HepG2 (cell line): ENCODE data around the gene FKBP1A. TPM values are rescaled to one million over a fixed set of nuclear protein-coding genes. Genes with fewer than 3 reads are reported as not detected.

Source experiments
- EED ChIP-seq: sonication (generic); formaldehyde crosslinking; IDR thresholded peaks from 2 replicates; pipeline ENCODE4 v1.5.0; 2020; ENCODE audit warnings: mild to moderate bottlenecking, missing genetic modification reagents
- HHEX ChIP-seq: IDR thresholded peaks from 2 replicates; pipeline ENCODE4 v1.6.1; 2016; ENCODE audit warnings: control low read depth
- NFYB ChIP-seq: sonication (generic); formaldehyde crosslinking; IDR thresholded peaks from 2 replicates; pipeline ENCODE4 v1.4.0; 2020; ENCODE audit warnings: missing genetic modification reagents
- PRPF4 ChIP-seq: fragments of 200-400 bp; formaldehyde crosslinking; IDR thresholded peaks from 2 replicates; pipeline ENCODE4 v1.6.1; 2016; ENCODE audit warnings: low read length, low read depth; ENCODE audit not compliant: poor library complexity, severe bottlenecking
- PTBP1 ChIP-seq: fragments of 200-400 bp; formaldehyde crosslinking; IDR thresholded peaks from 2 replicates; pipeline ENCODE4 v1.6.1; 2018; ENCODE audit warnings: low read length, low read depth; ENCODE audit not compliant: poor library complexity, severe bottlenecking
- SATB2 ChIP-seq: sonication (generic); formaldehyde crosslinking; IDR thresholded peaks from 2 replicates; pipeline ENCODE4 v1.5.0; 2020; ENCODE audit warnings: missing genetic modification reagents
- TCF7L2 ChIP-seq: IDR thresholded peaks from 2 replicates; pipeline ENCODE4 v1.6.1; 2011; ENCODE audit warnings: mild to moderate bottlenecking, low read depth, low read length, moderate library complexity
- WIZ ChIP-seq: sonication (generic); formaldehyde crosslinking; IDR thresholded peaks from 2 replicates; pipeline ENCODE4 v1.5.1; 2020; ENCODE audit warnings: mild to moderate bottlenecking, missing genetic modification reagents
- XBP1 ChIP-seq: sonication (generic); formaldehyde crosslinking; IDR thresholded peaks from 2 replicates; pipeline ENCODE4 v1.5.0; 2020; ENCODE audit warnings: missing genetic modification reagents
- ZBTB4 ChIP-seq: sonication (generic); formaldehyde crosslinking; IDR thresholded peaks from 2 replicates; pipeline ENCODE4 v1.4.0; 2020; ENCODE audit warnings: missing genetic modification reagents, mild to moderate bottlenecking, borderline replicate concordance
- ZBTB8A ChIP-seq: sonication (generic); formaldehyde crosslinking; IDR thresholded peaks from 2 replicates; pipeline ENCODE4 v1.4.0; 2020; ENCODE audit warnings: mild to moderate bottlenecking, low read depth, missing genetic modification reagents, borderline replicate concordance
- ZMYM4 ChIP-seq: sonication (generic); formaldehyde crosslinking; IDR thresholded peaks from 2 replicates; pipeline ENCODE4 v1.8.1; 2023; ENCODE audit warnings: mild to moderate bottlenecking, missing genetic modification reagents
- ZNF138 ChIP-seq: sonication (generic); formaldehyde crosslinking; IDR thresholded peaks from 2 replicates; pipeline ENCODE4 v1.5.0; 2020; ENCODE audit warnings: mild to moderate bottlenecking, low read depth, missing genetic modification reagents
- ZNF331 ChIP-seq: sonication (generic); formaldehyde crosslinking; IDR thresholded peaks from 2 replicates; pipeline ENCODE4 v1.4.0; 2020; ENCODE audit warnings: missing genetic modification reagents
- ZNF567 ChIP-seq: sonication (generic); formaldehyde crosslinking; IDR thresholded peaks from 2 replicates; pipeline ENCODE4 v1.8.1; 2023; ENCODE audit warnings: mild to moderate bottlenecking, missing genetic modification reagents, borderline replicate concordance
- ZNF678 ChIP-seq: sonication (generic); formaldehyde crosslinking; IDR thresholded peaks from 2 replicates; pipeline ENCODE4 v1.4.0; 2020; ENCODE audit warnings: mild to moderate bottlenecking, missing genetic modification reagents
- ZNF773 ChIP-seq: sonication (generic); formaldehyde crosslinking; IDR thresholded peaks from 2 replicates; pipeline ENCODE4 v1.4.0; 2020; ENCODE audit warnings: missing genetic modification reagents, borderline replicate concordance
- ZNF878 ChIP-seq: sonication (generic); formaldehyde crosslinking; IDR thresholded peaks from 2 replicates; pipeline ENCODE4 v1.8.1; 2023; ENCODE audit warnings: mild to moderate bottlenecking, missing genetic modification reagents, moderate library complexity
- ZSCAN29 ChIP-seq: sonication (generic); formaldehyde crosslinking; conservative IDR thresholded peaks from 2 replicates; pipeline ENCODE4 v1.4.0; 2020; ENCODE audit warnings: mild to moderate bottlenecking, missing genetic modification reagents
- polyA plus RNA-seq, 8 experiments: library from polyadenylated mRNA; depleted of rRNA in 3 of 8; stranded (reverse) in 7 of 8; unstranded in 1 of 8; fragments of >200 nt; fragmentation: Illumina TruSeq in 4 of 8; extraction: Trizol in 4 of 8; gene quantifications; 2 replicates each; pipeline versions ENCODE4 v1.2.1 to v1.2.3, GENCODE V29; 2011 to 2016; ENCODE audit warnings: low read depth in 4 of 8, missing spikeins in 1 of 8, mixed read lengths in 1 of 8; ENCODE audit not compliant: insufficient read depth in 1 of 8
- total RNA-seq, 5 experiments: library from RNA; depleted of rRNA; stranded (reverse); fragments of >200 nt; fragmentation: Illumina TruSeq; extraction: Trizol; gene quantifications; 2 replicates each; pipeline ENCODE4 v1.2.3, GENCODE V29; 2016; ENCODE audit warnings: low read depth in 1 of 5
- TF ChIP-seq, protein P1 (sequence below): sonication (generic); formaldehyde crosslinking; conservative IDR thresholded peaks from 2 replicates; pipeline ENCODE4 v1.4.0; 2020; ENCODE audit warnings: missing genetic modification reagents
- TF ChIP-seq, protein P2 (sequence below): sonication (generic); formaldehyde crosslinking; IDR thresholded peaks from 2 replicates; pipeline ENCODE4 v1.8.0; 2022; ENCODE audit warnings: missing genetic modification reagents, mild to moderate bottlenecking, borderline replicate concordance
- TF ChIP-seq, protein P3 (sequence below): IDR thresholded peaks from 2 replicates; pipeline ENCODE4 v1.6.1; 2016; ENCODE audit warnings: missing compliant biosample characterization, missing genetic modification reagents, borderline replicate concordance

The FKBP1A gene
- total and polyA plus RNA-seq, 2 of the 13 experiments (the other 11 are each of a cell fraction or from before 2014, with no cell fraction given): 119 to 468 TPM

- TF ChIP-seq, protein P1, sequence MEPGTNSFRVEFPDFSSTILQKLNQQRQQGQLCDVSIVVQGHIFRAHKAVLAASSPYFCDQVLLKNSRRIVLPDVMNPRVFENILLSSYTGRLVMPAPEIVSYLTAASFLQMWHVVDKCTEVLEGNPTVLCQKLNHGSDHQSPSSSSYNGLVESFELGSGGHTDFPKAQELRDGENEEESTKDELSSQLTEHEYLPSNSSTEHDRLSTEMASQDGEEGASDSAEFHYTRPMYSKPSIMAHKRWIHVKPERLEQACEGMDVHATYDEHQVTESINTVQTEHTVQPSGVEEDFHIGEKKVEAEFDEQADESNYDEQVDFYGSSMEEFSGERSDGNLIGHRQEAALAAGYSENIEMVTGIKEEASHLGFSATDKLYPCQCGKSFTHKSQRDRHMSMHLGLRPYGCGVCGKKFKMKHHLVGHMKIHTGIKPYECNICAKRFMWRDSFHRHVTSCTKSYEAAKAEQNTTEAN (CRISPR knock-in tag): no peak
- TF ChIP-seq ZBTB4 (CRISPR knock-in tag): peak; percentile 72; the same call in 1 of the 2 replicates
- TF ChIP-seq ZNF773 (CRISPR knock-in tag): no peak
- TF ChIP-seq NFYB: no peak
- TF ChIP-seq ZNF678 (CRISPR knock-in tag): no peak
- TF ChIP-seq ZSCAN29 (CRISPR knock-in tag): 0 out of 2 replicates have a peak, but pooled peaks have one; percentile 52
- TF ChIP-seq SATB2: no peak
- TF ChIP-seq, protein P2, sequence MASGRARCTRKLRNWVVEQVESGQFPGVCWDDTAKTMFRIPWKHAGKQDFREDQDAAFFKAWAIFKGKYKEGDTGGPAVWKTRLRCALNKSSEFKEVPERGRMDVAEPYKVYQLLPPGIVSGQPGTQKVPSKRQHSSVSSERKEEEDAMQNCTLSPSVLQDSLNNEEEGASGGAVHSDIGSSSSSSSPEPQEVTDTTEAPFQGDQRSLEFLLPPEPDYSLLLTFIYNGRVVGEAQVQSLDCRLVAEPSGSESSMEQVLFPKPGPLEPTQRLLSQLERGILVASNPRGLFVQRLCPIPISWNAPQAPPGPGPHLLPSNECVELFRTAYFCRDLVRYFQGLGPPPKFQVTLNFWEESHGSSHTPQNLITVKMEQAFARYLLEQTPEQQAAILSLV (CRISPR knock-in tag): peak; percentile 64; the same call in 1 of the 2 replicates
- TF ChIP-seq ZNF567: no peak
- TF ChIP-seq EED (CRISPR knock-in tag): no peak; the same call in none of the 2 replicates
- TF ChIP-seq ZNF878 (CRISPR knock-in tag): no peak
- no peak for TF ChIP-seq PTBP1
- peak; percentile 11; the same call in 1 of the 2 replicates for TF ChIP-seq ZNF331 (CRISPR knock-in tag)
- TF ChIP-seq XBP1 (CRISPR knock-in tag): no peak
- no peak for TF ChIP-seq PRPF4
- peak; percentile 80 for TF ChIP-seq ZMYM4
- TF ChIP-seq, protein P3, sequence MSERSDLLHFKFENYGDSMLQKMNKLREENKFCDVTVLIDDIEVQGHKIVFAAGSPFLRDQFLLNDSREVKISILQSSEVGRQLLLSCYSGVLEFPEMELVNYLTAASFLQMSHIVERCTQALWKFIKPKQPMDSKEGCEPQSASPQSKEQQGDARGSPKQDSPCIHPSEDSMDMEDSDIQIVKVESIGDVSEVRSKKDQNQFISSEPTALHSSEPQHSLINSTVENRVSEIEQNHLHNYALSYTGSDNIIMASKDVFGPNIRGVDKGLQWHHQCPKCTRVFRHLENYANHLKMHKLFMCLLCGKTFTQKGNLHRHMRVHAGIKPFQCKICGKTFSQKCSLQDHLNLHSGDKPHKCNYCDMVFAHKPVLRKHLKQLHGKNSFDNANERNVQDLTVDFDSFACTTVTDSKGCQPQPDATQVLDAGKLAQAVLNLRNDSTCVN (CRISPR knock-in tag): no peak
- no peak for TF ChIP-seq TCF7L2
- peak; percentile 16; the same call in 1 of the 2 replicates for TF ChIP-seq ZNF138 (CRISPR knock-in tag)
- peak; percentile 52; the same call in 1 of the 2 replicates for TF ChIP-seq HHEX (CRISPR knock-in tag)
- no peak for TF ChIP-seq ZBTB8A
- peak; percentile 89; the same call in 1 of the 2 replicates for TF ChIP-seq WIZ (CRISPR knock-in tag)
Observed at GRCh38 chr20:1327827-1328679, 64.8 kb downstream of the FKBP1A start (continued).
